DMS 273 (cell line): ENCODE data around the gene FUZ.

Source experiments
- DNase-seq: peaks from one replicate; lab custom pipeline; 2025; ENCODE audit not compliant: unreplicated experiment; lab: John Stamatoyannopoulos, UW

FUZ gene

GRCh38 chr19:49807904-49808675 is 5.0 kb downstream of the FUZ start:
- no peak for DNase-seq

- no peak for DNase-seq
These were observed 5.8 kb downstream of the FUZ start for GRCh38 chr19:49807058-49807903.

DNA sequence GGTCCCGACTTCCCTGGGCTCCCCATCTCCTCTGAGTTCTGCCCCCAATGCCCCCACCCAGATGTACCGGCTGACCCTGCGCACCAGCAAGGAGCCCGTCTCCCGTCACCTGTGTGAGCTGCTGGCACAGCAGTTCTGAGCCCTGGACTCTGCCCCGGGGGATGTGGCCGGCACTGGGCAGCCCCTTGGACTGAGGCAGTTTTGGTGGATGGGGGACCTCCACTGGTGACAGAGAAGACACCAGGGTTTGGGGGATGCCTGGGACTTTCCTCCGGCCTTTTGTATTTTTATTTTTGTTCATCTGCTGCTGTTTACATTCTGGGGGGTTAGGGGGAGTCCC is 6.5 kb downstream of the FUZ start:
- no peak for DNase-seq

DNA sequence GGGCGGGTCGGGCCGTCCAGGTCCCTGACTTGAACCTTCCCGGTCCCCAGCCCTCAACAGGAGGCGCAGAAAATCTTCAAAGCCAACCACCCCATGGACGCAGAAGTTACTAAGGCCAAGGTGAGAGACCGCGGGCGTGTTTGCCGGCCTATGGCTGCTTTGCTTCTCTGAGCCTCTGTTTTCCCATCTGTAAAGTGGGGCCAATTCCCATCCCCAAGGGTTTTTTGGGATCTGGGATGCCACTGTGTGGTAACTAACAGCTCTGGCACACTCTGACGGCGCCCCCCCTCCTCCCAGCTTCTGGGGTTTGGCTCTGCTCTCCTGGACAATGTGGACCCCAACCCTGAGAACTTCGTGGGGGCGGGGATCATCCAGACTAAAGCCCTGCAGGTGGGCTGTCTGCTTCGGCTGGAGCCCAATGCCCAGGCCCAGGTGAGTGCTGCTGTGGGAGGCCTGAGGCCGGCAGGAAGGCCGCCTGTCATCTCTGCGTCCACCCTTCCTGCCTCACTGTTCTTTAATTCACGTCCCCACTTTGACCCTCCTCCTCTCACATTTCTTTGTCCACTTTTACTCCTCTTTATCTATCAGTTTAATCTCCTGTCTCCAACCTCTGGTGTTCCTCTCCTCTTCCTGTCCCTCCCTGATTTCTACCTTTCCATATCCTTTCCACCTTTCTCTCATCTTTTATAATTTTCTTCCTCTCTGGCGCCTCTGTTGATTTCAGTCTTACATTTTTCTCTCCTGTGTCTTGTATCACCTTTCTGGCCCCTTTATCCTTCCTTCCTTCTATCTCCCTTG is 7.1 kb downstream of the FUZ start:
- DNase-seq, result no peak

DNA sequence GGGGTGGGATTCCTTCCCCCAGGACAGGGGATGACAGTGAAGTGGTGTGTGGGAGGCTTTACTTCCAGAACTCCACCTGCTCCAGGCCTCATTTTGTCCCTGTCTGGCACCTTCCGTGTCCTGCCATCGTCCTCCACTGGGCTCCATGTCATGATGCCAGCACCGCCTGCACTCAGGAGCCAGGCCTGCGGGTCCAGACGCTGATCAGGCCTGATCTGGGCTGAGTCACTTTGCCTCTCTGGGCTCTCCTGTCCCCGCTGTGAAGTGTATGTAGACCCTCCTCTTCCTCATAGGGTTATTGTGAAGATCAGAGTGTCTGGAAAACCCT is 9.6 kb downstream of the FUZ start:
- no peak for DNase-seq

GRCh38 chr19:49802836-49803528 is 10.1 kb downstream of the FUZ start:
- DNase-seq, result no peak

GRCh38 chr19:49801966-49802661 is 11.0 kb downstream of the FUZ start:
- DNase-seq, result peak; percentile 86

DNA sequence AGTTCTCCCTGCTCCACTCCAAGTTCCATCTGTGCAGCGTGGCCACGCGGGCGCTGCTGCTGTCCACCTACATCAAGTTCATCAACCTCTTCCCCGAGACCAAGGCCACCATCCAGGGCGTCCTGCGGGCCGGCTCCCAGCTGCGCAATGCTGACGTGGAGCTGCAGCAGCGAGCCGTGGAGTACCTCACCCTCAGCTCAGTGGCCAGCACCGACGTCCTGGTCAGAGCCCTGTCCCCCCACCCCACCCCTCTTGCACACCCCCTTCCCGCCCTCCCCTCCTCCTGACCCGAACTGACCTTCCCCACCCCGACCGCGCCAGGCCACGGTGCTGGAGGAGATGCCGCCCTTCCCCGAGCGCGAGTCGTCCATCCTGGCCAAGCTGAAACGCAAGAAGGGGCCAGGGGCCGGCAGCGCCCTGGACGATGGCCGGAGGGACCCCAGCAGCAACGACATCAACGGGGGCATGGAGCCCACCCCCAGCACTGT is 11.6 kb downstream of the FUZ start:
- no peak for DNase-seq

GRCh38 chr19:49800771-49801170 is 12.3 kb downstream of the FUZ start:
- DNase-seq, result no peak

- DNase-seq, result peak; percentile 22
These were observed 13.2 kb downstream of the FUZ start for GRCh38 chr19:49799798-49800376.

GRCh38 chr19:49799271-49799797 is 13.8 kb downstream of the FUZ start:
- DNase-seq, result no peak

GRCh38 chr19:49798574-49798973 is 14.5 kb downstream of the FUZ start:
- no peak for DNase-seq

DNA sequence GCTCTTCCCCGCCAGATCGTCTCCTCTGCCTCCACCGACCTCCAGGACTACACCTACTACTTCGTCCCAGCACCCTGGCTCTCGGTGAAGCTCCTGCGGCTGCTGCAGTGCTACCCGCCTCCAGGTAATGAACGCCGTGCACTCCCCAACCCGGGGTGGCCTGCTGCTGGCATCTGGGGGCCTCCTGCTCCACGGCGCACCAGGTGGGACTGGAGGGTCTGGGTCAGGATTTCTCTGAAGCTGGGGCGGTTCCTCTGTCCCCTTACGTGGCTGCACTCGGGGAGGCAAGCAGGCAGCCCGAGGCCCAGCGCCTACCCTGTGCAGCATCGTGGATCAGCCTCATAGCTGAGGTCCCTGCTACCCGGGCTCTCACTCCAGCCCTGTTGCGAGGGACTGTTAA is 17.5 kb downstream of the FUZ start:
- no peak for DNase-seq

GRCh38 chr19:49793561-49793840 is 19.6 kb downstream of the FUZ start:
- DNase-seq, result no peak

DNA sequence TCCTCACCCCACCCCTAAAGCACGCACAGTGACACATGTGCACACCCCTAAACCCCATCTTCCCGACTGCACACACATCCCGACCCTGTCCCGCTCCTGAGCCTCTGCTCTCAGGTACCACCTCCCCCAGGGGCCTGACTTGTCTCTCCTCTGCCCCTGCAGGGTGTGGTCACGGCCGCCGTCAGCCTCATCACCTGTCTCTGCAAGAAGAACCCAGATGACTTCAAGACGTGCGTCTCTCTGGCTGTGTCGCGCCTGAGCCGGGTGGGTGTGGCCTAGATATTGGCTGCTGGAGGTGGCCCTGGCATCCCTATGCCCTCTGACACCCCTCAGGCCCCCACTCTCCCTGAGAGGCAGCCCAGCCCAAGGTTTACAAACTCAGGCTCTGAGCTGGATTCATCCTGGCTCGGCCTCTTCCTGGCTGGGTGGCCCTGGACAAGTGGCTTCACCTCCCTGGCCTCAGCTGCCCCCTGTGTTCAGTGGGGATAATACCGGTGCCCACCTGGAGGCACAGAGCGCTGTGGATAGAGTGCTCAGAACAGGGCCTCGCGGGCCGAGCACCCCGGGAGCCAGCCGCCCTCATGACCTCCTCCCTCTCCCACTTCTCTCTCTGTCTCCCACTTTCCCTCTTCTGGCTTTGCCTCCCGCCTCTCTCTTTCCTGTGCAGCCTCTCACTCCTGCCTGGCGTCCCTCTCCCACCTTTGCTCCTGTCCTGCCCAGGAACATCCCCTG is 20.1 kb downstream of the FUZ start:
- no peak for DNase-seq

GRCh38 chr19:49791776-49792445 is 21.2 kb downstream of the FUZ start:
- no peak for DNase-seq

- DNase-seq, result no peak
These were observed 22.2 kb downstream of the FUZ start for GRCh38 chr19:49790866-49791265.

DNA sequence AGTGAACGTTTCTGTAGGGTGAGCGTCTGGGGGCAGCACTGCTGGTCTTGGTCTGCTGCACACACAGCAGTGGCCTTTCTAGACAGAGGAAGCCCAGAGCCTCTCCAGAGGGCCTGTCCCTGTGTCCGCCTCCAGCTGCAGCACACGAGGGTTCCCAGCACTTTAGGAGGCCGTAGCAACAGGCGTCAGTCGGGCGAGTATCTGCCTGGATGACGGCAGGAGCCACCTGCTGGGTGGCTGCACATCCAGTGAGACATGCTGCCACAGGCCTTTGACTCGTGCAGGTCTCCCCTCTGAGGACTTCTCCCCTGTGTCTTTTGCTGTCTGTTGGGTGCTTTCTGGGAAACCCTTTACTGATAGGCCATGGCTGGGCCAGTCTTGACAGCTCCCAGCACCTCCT is 24.2 kb downstream of the FUZ start:
- no peak for DNase-seq

GRCh38 chr19:49787746-49788145 is 25.3 kb downstream of the FUZ start:
- DNase-seq, result no peak
